SU-DHL-6 (cell line): ENCODE data around the gene RANBP9.

ENCODE experiments used
- H2AFZ ChIP-seq: fragments of 200-600 bp; sonication (generic); 2 replicates; pipeline ENCODE4 v1.6.1; 2014; ENCODE audit warnings: low read depth, mild to moderate bottlenecking, moderate library complexity, mixed read lengths, antibody characterized with exemption, low read length; ENCODE audit not compliant: severe bottlenecking
- H3F3A ChIP-seq: fragments of 200-600 bp; shearing (Covaris generic); 2 replicates; pipeline ENCODE4 v1.6.0; 2016; ENCODE audit warnings: antibody characterized with exemption, mild to moderate bottlenecking; ENCODE audit not compliant: insufficient read depth
- H3K27ac ChIP-seq: fragments of 200-600 bp; sonication (generic); 2 replicates; pipeline ENCODE4 v1.5.1; 2016; ENCODE audit warnings: low read depth, mild to moderate bottlenecking, low read length, moderate library complexity, mixed read lengths
- H3K27me3 ChIP-seq: fragments of 200-600 bp; sonication (generic), shearing (Covaris generic); 2 replicates; pipeline ENCODE4 v1.6.0; 2014; ENCODE audit warnings: mild to moderate bottlenecking, low read length
- H3K36me3 ChIP-seq: fragments of 200-600 bp; sonication (generic); 2 replicates; pipeline ENCODE4 v1.6.1; 2014; ENCODE audit warnings: mild to moderate bottlenecking, low read length, mixed read lengths
- H3K4me2 ChIP-seq: fragments of 300-600, 200-600 bp; shearing (Covaris generic), sonication (generic); 2 replicates; pipeline ENCODE4 v1.6.0; 2014; ENCODE audit warnings: low read length, low read depth, mild to moderate bottlenecking; ENCODE audit not compliant: poor library complexity, severe bottlenecking
- H3K4me3 ChIP-seq: fragments of 200-600 bp; sonication (generic); 2 replicates; pipeline ENCODE4 v1.5.1; 2014; ENCODE audit warnings: antibody characterized with exemption, low read length, mild to moderate bottlenecking, mixed read lengths; ENCODE audit not compliant: insufficient read depth, poor library complexity, severe bottlenecking
- H3K79me2 ChIP-seq: fragments of 200-600 bp; sonication (generic); 2 replicates; pipeline ENCODE4 v1.6.1; 2014; ENCODE audit warnings: mild to moderate bottlenecking, low read length, moderate library complexity; ENCODE audit not compliant: insufficient read depth
- H3K9ac ChIP-seq: fragments of 200-600 bp; sonication (generic); 2 replicates; pipeline ENCODE4 v1.7.0; 2014; ENCODE audit warnings: mild to moderate bottlenecking, low read length
- H3K9me2 ChIP-seq: fragments of 200-600 bp; sonication (generic); replicated peaks from 2 replicates; pipeline ENCODE4 v1.6.1; 2014; ENCODE audit warnings: low read length; ENCODE audit not compliant: insufficient read depth
- H3K9me3 ChIP-seq: fragments of 200-600 bp; sonication (generic); 2 replicates; pipeline ENCODE4 v1.6.1; 2014; ENCODE audit warnings: low read length, mixed read lengths; ENCODE audit not compliant: insufficient read depth
- H4K20me1 ChIP-seq: fragments of 200-600 bp; sonication (generic); 2 replicates; pipeline ENCODE4 v1.6.1; 2014; ENCODE audit warnings: low read depth, mild to moderate bottlenecking, antibody characterized with exemption, low read length, moderate library complexity, mixed read lengths
- CTCF ChIP-seq: fragments of 200-600 bp; sonication (generic); IDR thresholded peaks from one replicate; pipeline ENCODE4 v1.5.1; 2017; ENCODE audit warnings: antibody characterized with exemption, mild to moderate bottlenecking, low read length, moderate library complexity; ENCODE audit not compliant: insufficient read depth, poor library complexity, severe bottlenecking
- EZH2phosphoT487 ChIP-seq: fragments of 200-600 bp; sonication (generic), shearing (Covaris generic); conservative IDR thresholded peaks from 2 replicates; pipeline ENCODE4 v1.6.1; 2018; ENCODE audit warnings: mild to moderate bottlenecking, antibody characterized with exemption, low read length, moderate library complexity, mixed read lengths

RANBP9 gene

GRCh38 chr6:13629459-13630116 is 82.0 kb downstream of the RANBP9 start:
- Histone ChIP-seq H3F3A (peaks cover 20% of the 10 kb centered on the region), H3K9ac (no peak overlapping the region), H3K27ac (no peak overlapping the region), H3K9me3 (no peaks in the 10 kb centered on the region), H3K36me3 (peaks cover 43% of the 10 kb centered on the region; the same call in 1 of the 2 replicates), H4K20me1 (no peaks in the 10 kb centered on the region), H3K79me2 (no peaks in the 10 kb centered on the region), H3K4me3 (no peak overlapping the region), H3K9me2 (no peaks in the 10 kb centered on the region), H3K4me2 (no peak overlapping the region), H2AFZ (no peak overlapping the region), H3K27me3 (no peaks in the 10 kb centered on the region)
- TF ChIP-seq CTCF: no peak
- no peak for TF ChIP-seq EZH2phosphoT487

- H3K4me2 ChIP-seq: no peak overlapping the region
- no peak overlapping the region for H3K4me3 ChIP-seq
- no peaks in the 10 kb centered on the region for H3K9me2 ChIP-seq
- H3K79me2 ChIP-seq: no peaks in the 10 kb centered on the region
- peaks cover 67% of the 10 kb centered on the region for H3F3A ChIP-seq
- H3K9ac ChIP-seq: no peak overlapping the region
- TF ChIP-seq EZH2phosphoT487: no peak
- TF ChIP-seq CTCF: peak; percentile 75
- 0 out of 2 replicates have a peak, but pooled peaks cover 4% of the 10 kb centered on the region for H4K20me1 ChIP-seq
- no peaks in the 10 kb centered on the region for H3K27me3 ChIP-seq
- H3K36me3 ChIP-seq: peaks cover 69% of the 10 kb centered on the region
- H3K9me3 ChIP-seq: no peaks in the 10 kb centered on the region
- no peak overlapping the region for H3K27ac ChIP-seq
- no peak overlapping the region for H2AFZ ChIP-seq
These were observed 86.8 kb downstream of the RANBP9 start for GRCh38 chr6:13624871-13625288.

- peaks cover 46% of the 10 kb centered on the region for H3F3A ChIP-seq
- H3K4me2 ChIP-seq: peak overlapping the region; percentile 67
- peaks cover 16% of the 10 kb centered on the region for H4K20me1 ChIP-seq
- H3K9me3 ChIP-seq: no peaks in the 10 kb centered on the region
- TF ChIP-seq CTCF (no peak), EZH2phosphoT487 (no peak)
- H3K36me3 ChIP-seq: peaks cover 51% of the 10 kb centered on the region
- peak overlapping the region; percentile 74 for H3K9ac ChIP-seq
- no peaks in the 10 kb centered on the region for H3K9me2 ChIP-seq
- peaks cover 37% of the 10 kb centered on the region for H3K79me2 ChIP-seq
- H3K4me3 ChIP-seq: peak overlapping the region; percentile 77
- H3K27me3 ChIP-seq: no peaks in the 10 kb centered on the region
- H2AFZ ChIP-seq: no peak overlapping the region
- peak overlapping the region; percentile 3; the same call in 1 of the 2 replicates for H3K27ac ChIP-seq
These were observed 94.6 kb downstream of the RANBP9 start for GRCh38 chr6:13617066-13617465.
